H9 (cell line): ENCODE results near the gene KIF21B. TPM values are rescaled to one million over a fixed set of nuclear protein-coding genes. Genes with fewer than 3 reads are reported as not detected.

ENCODE experiments used
- DNase-seq: peaks from one replicate; pipeline ENCODE4 v3.0.0-alpha.2; 2017
- H2AFZ ChIP-seq: one replicate; pipeline ENCODE4 v1.6.1; 2013; ENCODE audit warnings: mild to moderate bottlenecking, low read length, control low read depth, moderate library complexity
- H2AK5ac ChIP-seq: 2 replicates; pipeline ENCODE4 v1.6.1; 2013; ENCODE audit warnings: low read length, control low read depth, mixed read lengths; ENCODE audit not compliant: insufficient read length
- H2BK120ac ChIP-seq: one replicate; pipeline ENCODE4 v1.6.1; 2013; ENCODE audit warnings: low read depth, mild to moderate bottlenecking, low read length, control low read depth, inconsistent platforms; ENCODE audit not compliant: poor library complexity, severe bottlenecking
- H2BK12ac ChIP-seq: 2 replicates; pipeline ENCODE4 v1.6.1; 2013; ENCODE audit warnings: low read length, control low read depth, mixed read lengths, low read depth; ENCODE audit not compliant: insufficient read length
- H2BK15ac ChIP-seq: 2 replicates; pipeline ENCODE4 v1.6.1; 2013; ENCODE audit warnings: low read depth, low read length, control low read depth
- H2BK20ac ChIP-seq: one replicate; pipeline ENCODE4 v1.6.1; 2013; ENCODE audit warnings: low read depth, mild to moderate bottlenecking, low read length, control low read depth, inconsistent platforms; ENCODE audit not compliant: poor library complexity, severe bottlenecking
- H2BK5ac ChIP-seq: 2 replicates; pipeline ENCODE4 v1.6.1; 2013; ENCODE audit warnings: low read length, control low read depth, mixed read lengths; ENCODE audit not compliant: insufficient read length
- H3K14ac ChIP-seq: 2 replicates; pipeline ENCODE4 v1.6.1; 2013; ENCODE audit warnings: low read length, control low read depth; ENCODE audit not compliant: insufficient read depth
- H3K18ac ChIP-seq: 2 replicates; pipeline ENCODE4 v1.6.1; 2013; ENCODE audit warnings: low read depth, mild to moderate bottlenecking, mixed read lengths, low read length, control low read depth; ENCODE audit not compliant: insufficient read length
- H3K23ac ChIP-seq: 2 replicates; pipeline ENCODE4 v1.6.1; 2013; ENCODE audit warnings: low read length, control low read depth, mixed read lengths, low read depth; ENCODE audit not compliant: insufficient read length
- H3K23me2 ChIP-seq: 2 replicates; pipeline ENCODE4 v1.6.1; 2013; ENCODE audit warnings: low read depth, mild to moderate bottlenecking, mixed read lengths, low read length, control low read depth; ENCODE audit not compliant: insufficient read length, poor library complexity, severe bottlenecking
- H3K27ac ChIP-seq: 2 replicates; pipeline ENCODE4 v1.5.1; 2013; ENCODE audit warnings: low read length, control low read depth, mixed read lengths, low read depth; ENCODE audit not compliant: insufficient read length
- H3K27me3 ChIP-seq: 2 replicates; pipeline ENCODE4 v1.6.1; 2013; ENCODE audit warnings: low read length, control low read depth, inconsistent platforms; ENCODE audit not compliant: insufficient read depth
- H3K4ac ChIP-seq: 2 replicates; pipeline ENCODE4 v1.6.1; 2013; ENCODE audit warnings: low read depth, mild to moderate bottlenecking, control low read depth, inconsistent platforms, low read length, moderate library complexity
- H3K4me1 ChIP-seq: 2 replicates; pipeline ENCODE4 v1.6.1; 2013; ENCODE audit warnings: low read length, control low read depth, inconsistent platforms; ENCODE audit not compliant: insufficient read depth
- H3K4me2 ChIP-seq: 2 replicates; pipeline ENCODE4 v1.6.1; 2013; ENCODE audit warnings: low read length, control low read depth, mixed read lengths; ENCODE audit not compliant: insufficient read length, insufficient read depth
- H3K56ac ChIP-seq: 2 replicates; pipeline ENCODE4 v1.6.1; 2013; ENCODE audit warnings: low read depth, mild to moderate bottlenecking, mixed read lengths, low read length, control low read depth; ENCODE audit not compliant: insufficient read length
- H3K79me1 ChIP-seq: 2 replicates; pipeline ENCODE4 v1.6.1; 2013; ENCODE audit warnings: low read depth, mild to moderate bottlenecking, moderate library complexity, low read length, control low read depth, inconsistent platforms; ENCODE audit not compliant: insufficient read depth, poor library complexity, severe bottlenecking
- H3K79me2 ChIP-seq: 2 replicates; pipeline ENCODE4 v1.6.1; 2013; ENCODE audit warnings: low read length, control low read depth, inconsistent platforms; ENCODE audit not compliant: insufficient read depth
- H3K9ac ChIP-seq: 2 replicates; pipeline ENCODE4 v1.6.1; 2013; ENCODE audit warnings: low read length, control low read depth, mixed read lengths; ENCODE audit not compliant: insufficient read length; ENCODE audit errors: extremely low read depth
- H3K9me3 ChIP-seq: one replicate; pipeline ENCODE4 v1.6.1; 2013; ENCODE audit warnings: low read depth, low read length, inconsistent platforms; ENCODE audit not compliant: control insufficient read depth
- H3T11ph ChIP-seq: one replicate; pipeline ENCODE4 v1.6.1; 2013; ENCODE audit warnings: mild to moderate bottlenecking, low read length, control low read depth, inconsistent platforms
- H4K20me1 ChIP-seq: one replicate; pipeline ENCODE4 v1.6.1; 2013; ENCODE audit not compliant: control insufficient read depth, insufficient read length, insufficient read depth
- H4K5ac ChIP-seq: 2 replicates; pipeline ENCODE4 v1.6.1; 2013; ENCODE audit warnings: low read depth, mild to moderate bottlenecking, mixed read lengths, low read length, control low read depth; ENCODE audit not compliant: insufficient read length
- H4K8ac ChIP-seq: replicated peaks from 2 replicates; pipeline ENCODE4 v1.6.1; 2013; ENCODE audit warnings: low read length, control low read depth, mixed read lengths, low read depth; ENCODE audit not compliant: insufficient read length
- H4K91ac ChIP-seq: 2 replicates; pipeline ENCODE4 v1.6.1; 2013; ENCODE audit warnings: low read depth, mild to moderate bottlenecking, moderate library complexity, mixed read lengths, low read length, control low read depth; ENCODE audit not compliant: insufficient read length
- H3K27ac Mint-ChIP-seq, 3 experiments: 2 replicates in 2 of 3; 3 replicates in 1 of 3; pipeline ENCODE4 v1.8.0; 2020 to 2021; ENCODE audit warnings: mixed read lengths in 3 of 3, mild to moderate bottlenecking in 1 of 3, moderate library complexity in 1 of 3
- H3K27me3 Mint-ChIP-seq: 2 replicates; pipeline ENCODE4 v1.8.0; 2021; ENCODE audit warnings: low read depth, mild to moderate bottlenecking, moderate library complexity, mixed read lengths
- H3K36me3 Mint-ChIP-seq, 3 experiments: 2 replicates in 2 of 3; 3 replicates in 1 of 3; pipeline ENCODE4 v1.8.0; 2020 to 2021; ENCODE audit warnings: low read depth in 3 of 3, mixed read lengths in 3 of 3; ENCODE audit not compliant: insufficient read depth in 1 of 3
- H3K4me1 Mint-ChIP-seq, 2 experiments: 2 replicates each; pipeline ENCODE4 v1.8.0; 2020; ENCODE audit warnings: mixed read lengths in 2 of 2
- H3K4me3 Mint-ChIP-seq, 2 experiments: 2 replicates in 1 of 2; 3 replicates in 1 of 2; pipeline ENCODE4 v1.8.0; 2020 to 2021; ENCODE audit warnings: mild to moderate bottlenecking in 2 of 2, mixed read lengths in 2 of 2, moderate library complexity in 1 of 2
- H3K9me3 Mint-ChIP-seq, 2 experiments: 2 replicates in 1 of 2; 3 replicates in 1 of 2; pipeline ENCODE4 v1.8.0; 2020; ENCODE audit warnings: mild to moderate bottlenecking in 2 of 2, mixed read lengths in 2 of 2, moderate library complexity in 1 of 2
- CTCF ChIP-seq: fragments of 200-600 bp; sonication (generic); conservative IDR thresholded peaks from 3 replicates; pipeline ENCODE4 v1.8.0; 2021; ENCODE audit warnings: antibody characterized with exemption, mild to moderate bottlenecking
- WGBS: extraction: QIAGEN DNeasy Blood & Tissue Kit; methylation state at CpG from one replicate; pipeline ENCODE4 v1.1.7; 2013; ENCODE audit warnings: missing lambda C conversion rate, low lambda C conversion rate, mixed read lengths; ENCODE audit not compliant: insufficient read length; ENCODE audit errors: extremely low coverage; 5-methylcytosine and 5-hydroxymethylcytosine counted together
- total RNA-seq: library from RNA; stranded (reverse); gene quantifications from 2 replicates; pipeline ENCODE4 v1.2.1, GENCODE V29; 2021

The KIF21B gene
- total RNA-seq, 1 experiment from 2014 or later = 7.5 TPM

- no peaks in the 10 kb centered on the region for H3K79me1 ChIP-seq
These were observed 21.6 kb downstream of the KIF21B start for GRCh38 chr1:201001962-201002361.

More at GRCh38 chr1:201001962-201002361, 21.6 kb downstream of the KIF21B start:
- no peak overlapping the region for H3K9ac ChIP-seq
- no peaks in the 10 kb centered on the region for H3K9me3 Mint-ChIP-seq
- WGBS = no CpG with 5 or more reads among the region's 11 CpGs
- H3K79me2 ChIP-seq = no peaks in the 10 kb centered on the region
- no peak overlapping the region for H3K4ac ChIP-seq
- no peak overlapping the region for H3K18ac ChIP-seq
- no peak for DNase-seq
- H2AK5ac ChIP-seq = no peak overlapping the region
- no peaks in the 10 kb centered on the region for H3K27me3 Mint-ChIP-seq
- H4K5ac ChIP-seq = no peak overlapping the region
- no peak overlapping the region for H2BK20ac ChIP-seq
- no peak overlapping the region for H2BK120ac ChIP-seq
- no peak overlapping the region for H3K23ac ChIP-seq
- no peak overlapping the region for H4K8ac ChIP-seq
- H2BK12ac ChIP-seq = no peak overlapping the region
- H3K36me3 Mint-ChIP-seq = peaks cover 2 to 25% (median 24%) of the 10 kb centered on the region in 3 experiments
- no peaks in the 10 kb centered on the region for H4K20me1 ChIP-seq
- no peaks in the 10 kb centered on the region for H3K27me3 ChIP-seq
- H3K4me3 Mint-ChIP-seq = no peak overlapping the region
- no peaks in the 10 kb centered on the region for H3K4me1 Mint-ChIP-seq
- no peak overlapping the region for H3K56ac ChIP-seq
- H3K4me1 ChIP-seq = no peaks in the 10 kb centered on the region
- H3T11ph ChIP-seq = no peak overlapping the region
- no peak overlapping the region for H3K4me2 ChIP-seq
- no peaks in the 10 kb centered on the region for H3K23me2 ChIP-seq
- H2BK15ac ChIP-seq = no peak overlapping the region
- no peak overlapping the region for H4K91ac ChIP-seq
- no peaks in the 10 kb centered on the region for H3K9me3 ChIP-seq
- no peak overlapping the region for H2AFZ ChIP-seq
- no peak for TF ChIP-seq CTCF
- no peak overlapping the region for H2BK5ac ChIP-seq
- H3K27ac ChIP-seq = no peak overlapping the region
- no peak overlapping the region for H3K14ac ChIP-seq
- H3K27ac Mint-ChIP-seq = no peak overlapping the region
